BJ (cell line): ENCODE results near the gene PLET1. TPM values are rescaled to one million over a fixed set of nuclear protein-coding genes. Genes with fewer than 3 reads are reported as not detected.

Experiments used
- polyA plus RNA-seq: library from polyadenylated mRNA; depleted of rRNA; stranded (reverse); fragments of >200 nt; gene quantifications from 2 replicates; pipeline ENCODE4 v1.2.3, GENCODE V29; 2011; rRNA removed
- small RNA-seq: library from RNA; depleted of rRNA; stranded (forward); fragments of <200 nt; gene quantifications from one replicate; pipeline ENCODE3, GENCODE V24; 2012; ENCODE audit warnings: low replicate concordance, low read depth; ENCODE audit not compliant: insufficient read length

Gene PLET1
- polyA plus RNA-seq, 1 experiment: not detected

Small RNA genes lying within 50 kb of the gene (small RNA-seq; reads per million reads assigned to genes)
- not detected for gene MRPS36P4

Other genes starting within 250 kb of the PLET1 start
- gene DLAT, start 235.5 kb downstream of the PLET1 start, polyA plus RNA-seq: 19.8 and 24.3 TPM in 2 replicates
- gene PIH1D2, start 186.8 kb downstream of the PLET1 start, polyA plus RNA-seq: 0.82 and 1.7 TPM in 2 replicates
- 8.6 and 15.9 TPM in 2 replicates for gene NKAPD1, start 186.6 kb downstream of the PLET1 start, polyA plus RNA-seq
- 112 and 118 TPM in 2 replicates for gene TIMM8B, start 174.1 kb downstream of the PLET1 start, polyA plus RNA-seq
- 131 and 207 TPM in 2 replicates for gene SDHD, start 174.0 kb downstream of the PLET1 start, polyA plus RNA-seq
- 1.5 and 2.7 TPM in 2 replicates for gene IL18, start 96.8 kb downstream of the PLET1 start, polyA plus RNA-seq
- gene TEX12, start 93.5 kb downstream of the PLET1 start, polyA plus RNA-seq: not detected in 2 replicates
- gene BCO2, start 85.3 kb downstream of the PLET1 start, polyA plus RNA-seq: 0.56 and 0.85 TPM in 2 replicates
- 21.3 and 53.4 TPM in 2 replicates for gene PTS, start 34.4 kb downstream of the PLET1 start, polyA plus RNA-seq